NCI-H2107 (cell line): ENCODE results near the gene SLFN14.
"Not testable (repeated sequence)": the region's sequence is repeated elsewhere in the genome, so short reads cannot be mapped to it uniquely, and the experiment has no call there.

Experiments used
- DNase-seq: peaks from one replicate; lab custom pipeline; 2025; lab: John Stamatoyannopoulos, UW

Gene SLFN14

GRCh38 chr17:35560703-35561102 lies at the start of gene SLFN14:
SLFN14 (minus strand) TSS chr17:35560819; CDS start chr17:35558062, 2,757 bp downstream.
- DNase-seq: no peak

- DNase-seq: no peak
Observed at GRCh38 chr17:35609831-35610230, 49.2 kb upstream of the SLFN14 start.

- no peak for DNase-seq
Observed at GRCh38 chr17:35607239-35607847, 46.7 kb upstream of the SLFN14 start.

- DNase-seq: no peak
Observed at GRCh38 chr17:35605678-35606077, 45.1 kb upstream of the SLFN14 start.

GRCh38 chr17:35603674-35604073 lies 43.1 kb upstream of the SLFN14 start:
- no peak for DNase-seq

GRCh38 chr17:35597604-35598003 lies 37.0 kb upstream of the SLFN14 start:
- DNase-seq: no peak

- DNase-seq: no peak
Observed at GRCh38 chr17:35596530-35597233, 36.1 kb upstream of the SLFN14 start.

- no peak for DNase-seq
Observed at GRCh38 chr17:35596072-35596471, 35.5 kb upstream of the SLFN14 start.

GRCh38 chr17:35588196-35588920 lies 27.7 kb upstream of the SLFN14 start:
- no peak for DNase-seq

GRCh38 chr17:35587074-35587961 lies 26.7 kb upstream of the SLFN14 start, which contains the start of gene AP2B1:
AP2B1 (plus strand) TSS chr17:35587322; CDS start chr17:35594031, 6,709 bp downstream.
- DNase-seq: peak; percentile 91

- DNase-seq: no peak
Observed at GRCh38 chr17:35586569-35587073, 26.0 kb upstream of the SLFN14 start.

GRCh38 chr17:35584061-35584460 lies 23.4 kb upstream of the SLFN14 start:
- DNase-seq: no peak

- DNase-seq: no peak
Observed at GRCh38 chr17:35578929-35579432, 18.4 kb upstream of the SLFN14 start.

- DNase-seq: peak; percentile 80
Observed at GRCh38 chr17:35578197-35578928, 17.7 kb upstream of the SLFN14 start, which contains the start of gene PEX12. PEX12 (minus strand) TSS chr17:35578571; CDS start chr17:35578021, 550 bp downstream.

- DNase-seq: no peak
Observed at GRCh38 chr17:35577830-35578196, 17.2 kb upstream of the SLFN14 start.

- no peak for DNase-seq
Observed at GRCh38 chr17:35575759-35576158, 15.1 kb upstream of the SLFN14 start.

- DNase-seq: no peak
Observed at GRCh38 chr17:35569405-35569804, 8.8 kb upstream of the SLFN14 start.

GRCh38 chr17:35568561-35568960 lies 7.9 kb upstream of the SLFN14 start:
- DNase-seq: no peak

- no peak for DNase-seq
Observed at GRCh38 chr17:35566968-35567367, 6.3 kb upstream of the SLFN14 start.

- not testable (repeated sequence) for DNase-seq
Observed at GRCh38 chr17:35563181-35563580, 2.6 kb upstream of the SLFN14 start.
